ACHN (cell line): ENCODE data around the gene TANGO2.

Experiments
- DNase-seq: peaks from one replicate; pipeline ENCODE4 v3.0.0-alpha.2; 2015
- in situ Hi-C: cut with HindIII; loops from 2 replicates; pipeline ENCODE4 v1.10.0; 2017; ENCODE audit warnings: low sequenced_read_pairs, low pct_ligation_motif_present, low pct_unique_long_range_greater_than_20kb

TANGO2 gene, protein sequence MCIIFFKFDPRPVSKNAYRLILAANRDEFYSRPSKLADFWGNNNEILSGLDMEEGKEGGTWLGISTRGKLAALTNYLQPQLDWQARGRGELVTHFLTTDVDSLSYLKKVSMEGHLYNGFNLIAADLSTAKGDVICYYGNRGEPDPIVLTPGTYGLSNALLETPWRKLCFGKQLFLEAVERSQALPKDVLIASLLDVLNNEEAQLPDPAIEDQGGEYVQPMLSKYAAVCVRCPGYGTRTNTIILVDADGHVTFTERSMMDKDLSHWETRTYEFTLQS

DNA sequence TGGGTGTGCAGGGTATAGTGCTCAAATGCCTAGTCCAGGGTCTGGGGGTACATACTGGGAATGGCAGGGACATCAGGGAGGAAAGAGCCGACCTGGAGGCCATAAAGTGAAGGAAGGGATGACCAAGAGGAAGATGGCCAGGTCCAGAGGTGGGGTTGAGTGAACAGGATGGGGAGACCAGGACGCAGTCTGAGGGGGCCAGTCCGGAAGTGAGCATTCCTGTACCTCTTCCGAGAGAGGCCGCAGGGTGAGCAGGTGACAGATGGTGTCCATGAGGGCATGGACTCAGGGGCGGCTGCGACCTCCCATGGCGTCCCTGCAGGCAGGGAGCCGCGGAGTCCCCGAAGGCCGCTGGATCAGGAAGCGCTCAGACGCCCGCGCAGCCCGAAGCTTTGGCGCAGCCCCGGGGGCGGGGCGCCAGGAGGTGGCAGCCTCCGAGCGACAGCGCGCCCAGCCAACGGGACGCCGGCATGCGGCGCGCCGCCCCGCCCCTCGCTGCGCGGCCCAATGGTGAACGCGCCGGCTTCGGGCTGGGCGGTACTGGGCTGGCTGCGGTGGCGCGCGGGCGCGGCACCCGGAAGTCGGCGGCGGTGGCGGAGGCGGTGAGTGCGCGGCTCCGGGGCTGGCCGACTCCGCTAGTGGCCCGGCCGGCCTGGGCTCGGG, at the start of gene TANGO2:
TSS of gene TANGO2 (plus strand) at position 578 of the 663 bp plus-strand sequence. CDS start 15,689 bp downstream, outside the sequence.
- in situ Hi-C loops = no loop called here

DNA sequence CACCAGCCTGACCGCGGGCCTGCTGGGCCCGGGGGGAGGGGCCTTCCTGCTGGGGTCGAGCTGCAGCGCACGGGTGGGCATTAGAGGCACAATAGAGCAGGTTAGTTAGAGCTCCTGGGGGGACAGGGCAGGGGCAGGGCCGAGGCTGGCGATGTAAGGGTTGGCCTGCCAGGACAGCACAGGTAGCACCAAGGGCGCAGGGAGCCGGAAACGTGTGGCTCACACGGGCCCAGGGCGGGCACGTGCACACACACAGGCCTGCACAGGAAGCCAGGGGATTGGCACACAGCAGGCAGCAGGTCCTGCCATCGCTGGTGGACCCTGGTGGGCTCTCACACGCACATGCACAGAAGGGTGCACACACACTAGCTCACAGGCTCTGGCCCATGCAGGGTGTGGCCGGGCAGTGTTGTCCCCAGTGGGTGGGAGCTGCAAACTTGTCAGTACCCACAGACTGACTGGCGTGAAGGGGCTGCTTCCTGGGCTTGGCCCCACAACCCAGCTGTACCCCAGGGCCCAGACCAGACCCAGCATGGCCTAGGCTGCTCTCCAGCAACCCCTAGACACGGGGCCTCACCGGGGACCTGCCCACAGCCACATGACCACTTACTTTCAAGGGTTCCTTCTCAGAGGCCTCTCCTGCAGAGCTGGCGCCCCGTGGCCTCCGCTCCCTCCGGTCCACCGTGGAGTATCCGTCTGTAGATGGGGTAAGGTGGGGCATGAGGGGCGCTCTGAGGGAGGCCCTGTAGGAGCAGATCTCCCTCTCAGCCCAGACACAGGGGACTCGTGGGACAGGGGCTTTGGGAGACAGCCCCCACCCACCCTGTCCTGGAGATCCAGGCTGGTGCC, 49.4 kb upstream of the TANGO2 start:
- DNase-seq = no peak
- in situ Hi-C loops = no loop called here

More for the DNA sequence above, at the start of gene TANGO2:
- peak; percentile 87 for DNase-seq

DNA sequence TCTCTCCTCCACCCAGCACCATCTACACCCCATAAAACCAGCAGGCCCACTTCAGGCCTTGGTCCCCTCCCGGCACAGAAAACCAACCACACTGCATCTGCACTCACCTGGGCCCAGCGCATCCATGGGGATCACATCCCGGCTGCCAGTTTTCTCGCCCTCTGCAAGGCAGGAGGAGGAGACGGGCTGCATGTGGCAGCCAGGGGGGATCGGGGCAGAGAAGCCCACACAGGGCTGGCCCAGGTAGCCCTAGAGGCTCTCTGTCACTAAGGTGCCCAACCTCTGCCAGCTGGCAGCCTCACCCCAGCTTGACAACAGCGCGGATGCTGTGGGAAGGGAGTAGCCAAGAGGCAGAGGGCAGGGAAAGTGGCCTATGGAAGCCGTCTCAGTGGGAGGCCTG, 48.7 kb upstream of the TANGO2 start:
- in situ Hi-C loops = no loop called here
- DNase-seq = no peak

DNA sequence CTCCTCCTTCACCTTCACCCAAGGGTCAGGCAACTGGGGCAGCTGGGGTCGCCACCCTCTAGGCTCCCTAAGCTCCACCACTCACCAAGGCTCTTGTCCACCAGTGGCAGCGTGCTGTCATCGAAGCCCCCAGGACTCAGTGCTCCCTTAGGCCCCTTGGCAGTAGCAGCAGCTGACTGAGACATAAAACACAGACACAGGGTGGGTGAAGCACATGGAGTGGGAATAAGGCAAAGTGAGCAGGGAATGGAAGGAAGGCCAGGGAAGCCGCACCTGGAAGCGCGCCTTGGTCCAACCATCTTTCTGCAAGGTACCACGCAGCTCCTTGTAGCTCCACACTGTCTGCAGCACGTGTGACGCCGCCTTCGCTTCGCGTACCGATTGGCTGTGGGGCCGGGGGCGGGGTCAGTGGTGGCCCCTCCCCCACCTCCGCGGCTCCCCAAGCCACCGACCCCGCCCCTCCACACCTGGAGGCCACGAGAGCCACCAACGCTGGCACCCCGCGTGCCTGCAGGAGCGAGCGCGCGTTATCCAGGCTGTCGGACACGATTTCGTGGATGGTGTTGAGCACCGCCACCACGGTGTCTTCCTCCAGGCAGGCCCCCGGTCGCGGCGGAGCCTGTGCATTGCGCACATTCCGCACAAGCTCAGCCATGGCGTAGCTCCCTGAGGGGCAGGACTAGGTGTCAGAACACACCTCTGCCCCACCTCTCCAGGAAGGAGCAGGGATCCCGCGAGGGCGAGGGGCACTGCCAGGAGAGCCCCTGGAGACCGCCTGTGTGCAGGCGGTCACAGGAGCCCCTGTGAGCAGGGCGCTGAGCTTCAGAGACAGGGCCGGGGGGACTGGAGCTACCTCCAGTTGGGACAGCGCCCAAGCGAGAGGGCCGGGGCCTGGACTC, 48.0 kb upstream of the TANGO2 start:
- in situ Hi-C loops = no loop called here
- DNase-seq = no peak

DNA sequence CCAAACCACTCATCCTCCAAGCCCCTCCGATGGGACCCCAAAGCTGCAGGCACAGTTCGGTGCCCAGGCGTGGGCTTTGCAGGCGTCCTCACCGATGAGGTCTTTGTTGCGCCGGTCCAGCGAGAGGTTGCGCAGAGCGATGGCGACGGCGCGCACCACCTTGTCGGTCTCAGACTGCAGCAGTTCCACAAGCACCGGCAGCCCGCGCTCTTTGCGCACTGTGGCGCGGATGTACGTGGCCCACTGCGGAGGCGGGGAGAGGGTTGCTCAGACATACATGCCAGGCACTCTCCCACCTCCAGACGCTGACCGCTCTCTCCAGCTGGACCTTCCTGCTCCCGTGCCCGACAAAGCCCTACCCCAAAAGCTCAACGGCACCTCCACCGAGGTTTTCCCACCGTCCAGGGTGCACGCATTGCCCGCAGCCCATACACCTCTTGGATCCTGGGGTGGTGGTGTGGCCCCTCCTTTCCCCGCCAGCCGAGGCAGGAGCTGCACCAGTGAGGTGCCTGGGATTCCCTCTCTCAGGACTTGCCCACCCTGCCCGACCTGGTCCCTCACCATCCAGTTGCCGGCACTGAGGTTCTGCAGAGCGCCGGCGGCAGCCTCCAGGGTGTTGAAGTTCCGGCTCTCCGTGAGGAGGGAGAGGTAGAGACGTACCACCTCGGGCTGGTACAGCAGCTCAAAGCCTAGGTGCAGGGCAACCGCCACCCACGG, 47.2 kb upstream of the TANGO2 start:
- no peak for DNase-seq
- in situ Hi-C loops = no loop called here

DNA sequence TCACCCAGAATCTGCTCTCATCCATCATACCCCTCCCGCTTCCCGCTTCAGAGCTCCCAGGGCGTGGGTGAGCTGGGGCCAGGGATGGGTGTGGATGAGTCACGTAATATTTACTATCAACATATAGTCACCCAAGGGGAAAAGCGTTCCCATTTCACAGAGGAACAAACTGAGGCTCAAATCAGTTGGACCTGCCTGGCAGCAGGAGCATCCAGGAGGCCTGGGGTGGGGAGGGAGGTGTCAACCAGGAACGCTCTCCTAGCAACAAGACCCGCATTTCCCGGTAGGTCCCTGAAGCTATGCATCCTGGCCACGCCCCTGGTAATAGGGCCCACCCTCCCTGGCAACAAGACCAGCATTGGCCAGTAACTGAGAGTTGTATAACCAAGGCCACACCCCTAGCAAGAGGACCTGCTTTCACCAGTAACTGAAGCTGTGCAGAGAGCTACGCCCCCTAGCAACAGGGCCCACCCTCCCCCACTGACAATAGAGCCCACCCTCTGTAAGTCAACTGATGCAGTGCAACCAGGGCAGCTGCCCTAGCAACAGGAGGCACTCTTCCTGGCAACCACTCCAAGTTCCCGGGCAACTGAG, 46.5 kb upstream of the TANGO2 start:
- in situ Hi-C loops = no loop called here
- DNase-seq = peak; percentile 46

DNA sequence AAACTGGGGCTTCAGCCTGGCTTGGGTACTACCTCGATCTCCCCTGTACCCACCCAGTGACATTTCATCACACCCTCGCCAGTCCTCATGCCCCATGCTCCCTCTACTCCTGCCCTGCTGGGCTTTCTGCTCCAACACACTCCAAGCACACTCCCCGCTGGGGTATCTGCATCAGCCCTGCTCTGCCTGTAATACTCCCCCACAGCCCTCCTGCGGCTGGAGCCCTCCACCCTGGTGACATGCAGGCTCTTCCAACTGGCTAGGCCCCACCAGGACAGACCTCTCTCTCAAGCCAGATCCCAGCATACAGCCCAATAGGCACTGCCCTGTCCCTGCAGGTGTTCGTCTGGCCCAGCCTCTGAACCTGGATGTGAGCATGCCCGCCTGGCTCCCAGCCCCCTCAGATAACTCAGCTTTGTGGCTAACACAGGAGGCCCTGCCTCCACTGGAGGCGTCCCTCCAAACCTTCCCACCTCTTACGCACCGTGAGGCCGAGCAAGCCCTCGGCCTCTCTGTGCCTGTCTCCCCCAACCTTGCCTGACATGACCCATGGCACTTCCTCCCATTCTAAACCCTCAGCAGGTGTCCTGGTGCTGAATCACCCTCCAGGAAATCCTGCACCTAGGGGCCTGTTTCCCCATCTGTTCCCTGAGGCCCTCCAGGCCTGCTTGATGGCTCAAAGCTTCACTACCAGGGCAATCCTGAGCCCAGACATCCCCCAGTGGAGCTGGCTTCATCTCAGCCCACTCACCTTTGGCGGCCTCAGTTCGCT, 45.8 kb upstream of the TANGO2 start:
- in situ Hi-C loops = no loop called here
- DNase-seq = no peak

DNA sequence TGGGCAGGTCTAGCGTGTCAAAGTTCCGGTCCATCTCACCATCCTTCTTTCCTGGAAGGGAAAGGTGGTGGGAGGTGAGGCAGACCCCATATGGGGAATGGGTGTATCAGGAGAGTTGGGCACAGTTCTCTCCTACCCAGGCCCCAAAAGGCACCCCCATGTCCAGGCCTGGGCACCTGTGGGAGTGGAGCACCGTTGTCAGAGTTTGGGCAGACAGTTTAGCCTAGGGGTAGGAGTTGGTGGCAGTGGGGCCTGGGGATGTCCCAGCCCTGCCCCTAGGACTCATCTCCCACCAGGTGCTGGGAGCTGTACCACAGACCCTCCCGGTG, 45.2 kb upstream of the TANGO2 start:
- in situ Hi-C loops = no loop called here
- DNase-seq = no peak

DNA sequence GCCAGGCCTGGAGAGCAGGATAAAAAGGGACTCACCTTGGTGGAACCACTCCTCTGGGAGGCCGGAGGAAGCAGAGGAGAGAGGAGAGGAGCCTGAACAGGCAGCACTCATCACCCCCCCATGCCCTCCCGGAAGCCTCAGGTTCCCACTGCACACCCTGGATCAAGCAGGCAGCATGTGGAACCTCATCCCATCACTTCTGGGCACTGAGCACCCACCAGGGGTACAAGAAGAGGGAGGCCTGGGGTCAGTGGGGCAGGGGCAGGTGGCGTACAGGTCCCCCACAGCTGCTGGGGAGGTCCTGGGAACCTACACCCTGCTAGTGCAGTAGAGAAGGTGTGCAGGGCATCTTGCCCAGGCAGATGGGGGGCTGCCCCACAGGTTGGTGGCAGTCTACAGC, 44.2 kb upstream of the TANGO2 start:
- DNase-seq = no peak
- in situ Hi-C loops = no loop called here

DNA sequence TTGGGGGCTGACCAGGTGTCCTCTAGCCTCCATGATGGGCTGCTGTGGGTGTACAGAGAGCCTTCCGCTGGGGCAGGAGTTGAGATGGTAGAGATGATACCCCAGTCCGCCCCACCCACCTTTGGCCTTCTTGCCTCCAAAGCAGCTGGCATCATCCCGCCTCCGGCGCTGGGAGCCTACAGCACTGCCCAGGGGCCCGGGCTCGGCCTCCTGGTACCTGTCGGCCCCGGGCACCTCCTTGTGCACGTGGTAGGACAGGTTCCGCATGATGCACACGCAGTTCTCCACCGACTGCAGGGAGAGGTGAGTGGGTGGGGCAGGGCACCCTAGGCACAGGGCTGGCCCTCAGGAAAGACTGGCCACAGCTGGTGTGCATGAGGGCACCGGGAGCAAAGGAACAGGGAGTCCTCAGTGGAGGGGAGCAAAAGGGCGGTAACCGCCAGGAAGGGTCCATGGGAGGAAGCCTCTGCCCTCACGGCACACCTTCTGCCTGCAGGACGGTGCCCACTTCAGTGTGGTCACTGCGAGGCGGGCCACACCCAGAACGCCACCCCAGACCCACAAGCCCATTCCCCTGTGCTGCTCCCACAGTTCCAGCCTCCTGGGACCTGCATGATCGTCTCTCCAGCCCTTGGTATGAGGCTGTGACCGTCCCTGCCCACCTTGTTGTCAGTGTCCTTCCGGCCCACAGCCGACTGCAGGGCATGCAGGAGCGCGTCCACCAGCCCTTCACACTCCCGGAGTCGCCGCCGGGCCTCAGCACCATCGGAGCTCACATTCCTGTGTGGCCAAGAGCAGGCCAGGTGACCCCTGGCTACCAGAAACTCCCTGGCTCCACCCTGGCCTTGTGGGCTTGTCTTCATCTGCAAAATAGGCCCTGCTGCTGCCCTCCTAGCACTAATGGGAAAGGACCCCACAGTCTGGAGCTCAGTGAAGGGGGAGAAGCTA, 43.3 kb upstream of the TANGO2 start:
- DNase-seq = no peak
- in situ Hi-C loops = no loop called here

DNA sequence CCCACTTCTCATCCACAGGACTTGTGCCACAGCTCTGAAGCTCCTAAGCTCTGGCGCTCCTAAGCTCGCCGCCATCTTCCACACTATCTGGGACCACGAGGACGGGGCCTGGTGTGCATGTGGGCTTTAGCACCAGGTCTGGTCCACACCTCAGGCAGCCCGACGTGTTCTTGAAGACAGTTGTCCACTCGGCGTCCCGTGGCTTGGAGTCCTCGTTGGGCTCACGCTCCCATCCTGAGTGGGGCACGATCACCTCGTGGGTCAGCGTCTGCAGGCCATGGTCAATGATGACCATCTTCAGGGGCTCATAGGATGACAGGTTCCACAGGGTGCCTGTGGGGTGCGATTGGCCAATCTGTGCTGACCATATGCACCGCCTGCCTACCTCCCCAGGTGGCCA, 42.2 kb upstream of the TANGO2 start:
- in situ Hi-C loops = no loop called here
- no peak for DNase-seq

DNA sequence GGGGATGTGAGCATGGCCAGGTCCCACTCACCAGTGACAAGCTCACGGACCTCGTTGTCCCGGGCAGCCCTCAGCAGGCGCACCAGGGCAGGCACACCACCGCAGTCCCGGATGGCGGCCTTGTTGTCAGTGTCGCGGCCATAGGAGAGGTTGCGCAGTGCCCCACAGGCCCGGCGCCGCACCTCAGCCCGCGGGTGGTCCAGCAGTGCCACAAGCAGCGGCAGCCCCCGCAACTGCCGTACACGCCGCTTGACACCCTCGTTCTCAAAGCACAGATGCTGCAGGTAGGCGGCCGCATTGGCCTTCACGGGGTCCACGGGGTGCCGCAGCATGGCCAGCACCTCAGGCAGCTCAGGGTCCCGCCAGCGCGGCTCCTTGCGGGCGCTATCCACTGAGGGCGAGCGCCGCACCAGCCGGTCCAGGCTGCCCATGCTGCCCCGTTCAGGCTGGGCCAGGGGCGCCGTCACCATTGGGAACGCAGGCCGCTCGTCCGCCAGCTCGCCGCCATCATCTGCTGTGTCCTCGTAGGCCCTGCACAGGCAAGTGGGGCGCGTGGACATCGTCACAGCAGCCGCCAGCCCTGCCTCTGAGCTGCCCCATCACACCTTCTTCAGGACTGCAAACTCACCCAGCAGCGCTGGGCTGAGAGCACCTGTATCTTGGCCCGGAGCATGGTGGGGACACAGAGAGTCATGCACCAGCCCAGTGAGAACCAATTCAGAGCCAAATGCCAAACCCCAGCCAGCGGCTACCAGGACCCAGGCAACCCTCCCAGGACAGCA, 41.0 kb upstream of the TANGO2 start:
- in situ Hi-C loops = no loop called here

DNA sequence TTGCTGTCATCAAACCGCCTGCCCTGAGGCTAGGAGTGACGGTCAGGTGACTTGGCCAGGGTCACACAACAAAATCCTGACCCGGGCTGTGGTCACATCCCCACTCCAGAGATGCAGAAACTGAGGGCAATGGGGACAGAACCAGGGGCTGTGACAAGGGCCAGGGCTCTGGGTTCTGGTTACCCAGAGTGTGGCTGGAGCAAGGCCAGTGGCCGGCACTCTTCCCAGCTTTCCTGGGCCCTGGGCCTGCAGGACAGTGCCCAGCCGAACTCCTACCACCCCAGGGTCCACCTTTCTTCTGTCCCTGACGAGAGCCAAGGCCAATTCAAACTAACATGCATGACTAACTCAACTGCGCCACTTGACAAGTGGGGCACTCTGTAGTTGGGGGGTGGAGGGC, 40.1 kb upstream of the TANGO2 start:
- in situ Hi-C loops = no loop called here
- no peak for DNase-seq

More for the DNA sequence above, 41.0 kb upstream of the TANGO2 start:
- DNase-seq = no peak

DNA sequence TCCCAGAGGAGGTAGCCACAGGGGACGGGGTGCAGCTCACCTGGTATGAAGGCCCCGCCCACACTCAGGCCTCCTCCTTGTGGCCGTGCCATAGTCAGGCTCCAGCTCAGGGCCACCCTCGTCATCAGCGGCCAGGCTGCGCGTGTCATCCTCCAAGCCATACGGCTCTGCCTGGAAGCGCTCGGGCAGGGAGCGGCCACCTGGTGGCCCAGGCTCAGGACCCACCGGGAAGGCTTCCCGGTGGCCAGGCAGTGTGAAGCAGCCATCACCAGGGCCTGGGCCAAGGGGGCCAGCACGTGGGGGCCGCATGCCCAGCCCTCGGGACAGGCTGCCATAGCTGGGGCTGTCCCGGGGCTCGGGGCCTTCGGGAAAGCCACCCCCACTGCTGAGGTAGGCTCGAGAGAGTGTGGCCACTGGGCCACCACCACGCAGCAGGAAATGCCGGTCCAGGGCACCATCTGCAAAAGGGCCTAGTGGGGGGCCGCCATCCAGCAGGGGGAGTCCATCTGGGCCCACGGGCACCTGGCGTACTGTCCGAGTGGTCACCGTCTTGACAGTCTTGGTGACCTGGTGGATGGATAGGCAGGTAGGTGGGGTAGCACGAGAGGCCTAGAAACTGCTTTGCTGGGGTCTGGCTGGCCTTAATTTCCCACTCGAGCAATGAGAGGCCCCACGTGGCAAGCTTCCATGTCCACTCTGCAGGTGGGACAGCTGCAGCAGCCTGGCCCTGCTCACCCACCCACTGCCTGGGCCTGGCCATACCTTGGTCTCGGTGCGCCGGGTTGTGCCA, 39.5 kb upstream of the TANGO2 start:
- in situ Hi-C loops = no loop called here

More for the DNA sequence above, 39.5 kb upstream of the TANGO2 start:
- DNase-seq = no peak
